ENCODE data around the gene HLA-B.

GRCh38 chr6:31403283-31404060, 46.5 kb upstream of the HLA-B start, which contains the start of gene MICA:
- TF ChIP-seq BHLHE40 (IDR thresholded peaks at IDR 0.05; ENCODE audit: borderline replicate concordance) (no peak), ARNT (IDR thresholded peaks at IDR 0.05) (no peak), FOXK2 (IDR thresholded peaks at IDR 0.05) (no peak), SP1 (IDR thresholded peaks at IDR 0.05) (no peak), CTBP1 (IDR thresholded peaks at IDR 0.05; ENCODE audit: borderline replicate concordance) (no peak), FOXM1 (IDR thresholded peaks at IDR 0.05; ENCODE audit: borderline replicate concordance) (no peak)
